Daoy (cell line): ENCODE data around the gene ING1. TPM values are rescaled to one million over a fixed set of nuclear protein-coding genes. Genes with fewer than 3 reads are reported as not detected.
"Not testable (repeated sequence)": the region's sequence is repeated elsewhere in the genome, so short reads cannot be mapped to it uniquely, and the experiment has no call there.

Experiments used
- DNase-seq: peaks from one replicate; pipeline ENCODE4 v3.0.0-alpha.2; 2015; ENCODE audit warnings: low read depth
- total RNA-seq: library from RNA; depleted of rRNA; stranded (reverse); fragments of >200 nt; shearing (Covaris generic); gene quantifications from 2 replicates; pipeline ENCODE4 v1.2.3, GENCODE V29; 2014

ING1 gene
- total RNA-seq, 1 experiment from 2014 or later: 5.7 TPM

DNA sequence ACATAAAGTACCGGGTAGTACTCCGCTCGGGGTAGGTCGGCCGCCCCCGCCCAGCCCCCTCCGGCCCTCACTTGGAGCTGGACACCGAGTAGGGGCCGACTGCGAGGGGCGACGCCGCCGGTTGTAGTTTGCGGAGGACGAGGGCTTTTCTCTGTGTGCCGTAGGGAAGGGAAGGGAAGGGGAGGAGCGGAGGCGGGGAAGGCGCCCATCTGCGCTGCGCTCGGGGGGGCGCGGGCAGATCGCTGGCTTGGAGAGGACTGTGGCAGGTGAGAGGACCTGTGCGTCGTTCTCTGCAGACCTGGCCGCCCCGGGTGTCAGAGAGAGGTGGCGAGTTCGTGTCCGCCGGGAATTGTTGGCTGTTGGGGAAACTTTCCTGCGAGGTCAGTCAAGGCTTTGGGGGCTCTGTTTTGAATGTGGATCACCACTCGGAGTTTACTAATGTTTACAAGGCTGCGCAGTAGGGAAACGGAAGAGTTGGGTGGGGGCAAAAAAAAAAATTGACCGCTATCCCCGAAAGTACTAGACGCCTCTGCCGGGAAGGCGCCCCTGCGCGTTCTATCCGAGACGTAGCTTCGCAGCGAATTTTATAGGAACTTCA lies 1.4 kb downstream of the ING1 start:
- DNase-seq: peak; percentile 54

DNA sequence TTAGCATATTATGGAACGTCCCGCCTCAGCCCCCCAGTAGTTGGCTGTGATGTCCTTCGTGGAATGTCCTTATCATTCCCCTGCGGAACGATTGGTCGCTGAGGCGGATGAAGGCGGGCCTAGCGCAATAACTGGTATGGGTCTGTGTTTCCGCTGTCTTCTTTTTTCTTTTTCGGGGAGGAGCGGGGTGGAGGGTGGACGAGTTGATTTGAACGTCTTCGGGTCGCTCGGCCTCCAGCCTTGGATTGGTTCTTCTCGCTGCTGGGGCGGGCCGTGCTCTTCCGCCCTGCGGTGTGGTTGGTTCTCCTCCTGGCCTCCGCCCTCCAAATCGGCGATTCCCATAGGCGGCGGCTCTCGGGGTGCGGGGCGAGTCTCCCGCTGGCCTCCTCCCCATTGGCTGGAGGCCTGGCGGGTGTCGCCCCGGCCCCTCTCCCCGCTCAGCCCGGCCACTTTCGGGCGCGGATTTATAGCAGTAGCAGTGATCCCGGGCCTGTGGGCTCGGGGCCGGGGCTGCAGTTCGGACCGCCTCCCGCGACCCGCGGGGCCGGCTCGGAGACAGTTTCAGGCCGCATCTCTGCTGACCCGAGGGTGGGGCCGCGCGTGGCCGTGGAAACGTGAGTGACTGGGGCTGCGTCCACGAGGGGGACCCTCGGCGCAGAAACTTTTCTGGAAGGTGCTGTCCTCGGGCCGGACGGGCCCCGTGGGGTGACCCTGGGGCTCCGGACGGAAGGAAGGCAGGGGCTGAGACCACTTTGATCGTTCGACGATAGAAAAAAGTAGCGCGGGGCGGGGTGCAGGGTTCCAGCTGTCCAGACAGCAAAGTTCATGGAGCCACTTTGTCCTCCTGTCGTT lies 2.1 kb downstream of the ING1 start:
- peak; percentile 99 for DNase-seq

DNA sequence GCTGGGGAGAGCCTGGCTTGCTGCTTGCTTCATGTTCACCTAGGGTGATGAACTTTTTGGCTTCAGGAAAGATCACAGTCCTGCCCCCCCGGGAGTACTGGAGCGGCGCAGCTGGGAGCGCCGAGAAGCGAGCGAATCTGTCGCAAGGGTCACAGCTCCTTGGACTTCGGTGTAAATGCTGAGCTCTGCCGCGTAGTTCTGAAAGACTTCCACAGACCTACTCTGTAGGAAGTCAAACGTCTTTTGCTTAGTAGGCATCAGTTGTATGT lies 2.7 kb downstream of the ING1 start:
- DNase-seq: peak; percentile 31

DNA sequence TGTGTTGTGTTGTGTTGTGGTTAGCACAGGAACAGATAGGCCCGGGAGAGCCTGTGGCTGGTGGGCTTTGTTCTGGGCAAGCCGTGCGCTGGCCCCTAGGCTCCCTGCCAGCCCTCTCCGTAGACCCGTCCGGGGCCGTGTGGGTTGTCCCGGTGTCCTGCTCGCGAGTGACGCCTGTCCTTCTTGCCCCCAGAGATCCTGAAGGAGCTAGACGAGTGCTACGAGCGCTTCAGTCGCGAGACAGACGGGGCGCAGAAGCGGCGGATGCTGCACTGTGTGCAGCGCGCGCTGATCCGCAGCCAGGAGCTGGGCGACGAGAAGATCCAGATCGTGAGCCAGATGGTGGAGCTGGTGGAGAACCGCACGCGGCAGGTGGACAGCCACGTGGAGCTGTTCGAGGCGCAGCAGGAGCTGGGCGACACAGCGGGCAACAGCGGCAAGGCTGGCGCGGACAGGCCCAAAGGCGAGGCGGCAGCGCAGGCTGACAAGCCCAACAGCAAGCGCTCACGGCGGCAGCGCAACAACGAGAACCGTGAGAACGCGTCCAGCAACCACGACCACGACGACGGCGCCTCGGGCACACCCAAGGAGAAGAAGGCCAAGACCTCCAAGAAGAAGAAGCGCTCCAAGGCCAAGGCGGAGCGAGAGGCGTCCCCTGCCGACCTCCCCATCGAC lies 5.7 kb downstream of the ING1 start:
- DNase-seq: no peak

DNA sequence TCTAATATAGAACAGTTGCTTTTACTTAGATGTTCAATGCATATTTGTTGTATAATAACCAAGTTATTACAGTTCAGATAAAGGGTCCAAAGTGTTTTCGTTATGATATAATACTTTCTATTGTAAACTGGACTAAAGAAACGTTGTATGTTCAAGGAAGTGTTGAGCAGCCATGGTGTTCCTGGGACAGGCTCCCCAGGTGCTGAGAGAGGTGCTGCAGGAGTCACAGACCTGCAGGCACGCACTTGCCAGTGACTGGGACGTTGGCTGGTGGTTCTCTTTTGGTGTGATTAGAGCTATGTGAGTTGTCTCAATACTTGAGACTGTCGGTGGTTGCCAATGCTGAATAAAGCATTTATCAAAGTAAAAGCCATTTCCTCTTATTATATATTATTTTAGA lies 9.5 kb downstream of the ING1 start:
- no peak for DNase-seq

DNA sequence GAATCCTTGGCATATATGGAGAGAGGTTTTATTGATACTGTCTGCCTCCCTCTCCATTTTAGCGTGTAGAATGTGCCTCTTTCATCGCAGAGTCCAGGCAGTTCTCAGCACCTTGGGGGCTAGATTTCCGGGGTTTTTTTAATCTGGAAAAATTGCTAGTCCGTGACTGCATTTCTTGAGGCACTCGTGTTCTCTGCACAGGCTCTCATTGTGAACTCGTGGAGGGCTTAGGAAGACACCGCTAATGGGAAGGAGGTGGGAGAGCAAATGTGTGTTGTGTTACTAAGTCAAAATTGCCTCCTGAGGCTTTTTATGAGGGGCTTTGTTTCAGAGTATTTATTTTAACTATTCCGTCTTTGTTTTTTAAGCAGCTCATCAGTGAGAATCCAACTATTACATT lies 10.1 kb downstream of the ING1 start:
- DNase-seq: no peak

DNA sequence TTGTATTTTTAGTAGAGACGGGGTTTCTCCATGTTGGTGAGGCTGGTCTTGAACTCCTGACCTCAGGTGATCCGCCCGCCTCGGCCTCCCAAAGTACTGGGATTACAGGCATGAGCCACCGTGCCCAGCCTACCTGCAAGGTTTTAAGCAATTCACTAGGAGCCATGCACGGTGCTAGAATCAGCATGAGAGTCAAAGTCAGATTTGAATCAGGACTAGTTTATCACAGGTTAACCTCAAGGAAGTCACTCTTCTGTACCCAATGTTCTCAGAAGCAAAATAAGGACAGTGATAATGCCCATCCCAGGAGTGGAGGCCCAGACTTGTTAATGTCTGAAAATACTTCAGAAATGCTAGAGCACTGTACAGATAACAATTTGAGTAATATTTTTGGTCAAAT lies 12.7 kb downstream of the ING1 start:
- not testable (repeated sequence) for DNase-seq

DNA sequence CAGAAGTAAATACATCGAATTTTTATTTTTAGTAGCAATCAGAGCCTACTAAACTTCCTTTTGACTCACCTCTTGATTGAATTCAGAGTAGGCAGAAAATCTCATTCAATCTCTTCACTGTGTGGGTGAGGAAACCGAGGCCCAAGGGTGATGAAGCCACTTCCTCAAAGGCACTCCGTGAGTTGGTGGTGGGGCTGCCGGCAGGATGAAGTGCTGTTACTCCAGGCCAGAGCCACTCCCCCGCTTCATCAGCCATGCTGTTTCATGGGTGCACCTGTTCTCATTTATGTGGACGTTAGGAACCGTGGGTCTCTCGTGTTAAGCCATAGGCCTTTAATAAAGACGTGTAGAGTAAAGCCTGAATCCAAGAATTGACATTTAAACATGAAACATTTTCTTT lies 13.2 kb downstream of the ING1 start:
- DNase-seq: no peak

DNA sequence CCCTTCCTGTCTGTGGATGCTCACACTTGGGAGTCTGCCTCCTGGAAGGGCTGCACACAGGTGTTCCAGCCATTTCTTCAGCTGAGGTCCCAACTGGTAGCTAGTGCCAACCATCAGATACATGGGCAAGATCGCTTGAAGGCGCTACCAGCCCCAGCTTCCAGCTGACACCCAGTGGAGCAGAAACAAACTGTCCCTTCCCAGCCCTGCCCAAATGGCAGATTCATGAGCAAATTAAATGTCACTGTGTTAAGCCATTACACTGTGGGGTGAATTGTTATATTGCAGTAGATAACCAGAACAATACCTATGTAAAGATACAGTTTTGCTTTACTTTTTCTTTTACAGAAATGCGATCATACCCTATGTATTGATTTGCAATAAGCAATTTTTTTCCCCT lies 17.6 kb downstream of the ING1 start:
- DNase-seq: no peak

DNA sequence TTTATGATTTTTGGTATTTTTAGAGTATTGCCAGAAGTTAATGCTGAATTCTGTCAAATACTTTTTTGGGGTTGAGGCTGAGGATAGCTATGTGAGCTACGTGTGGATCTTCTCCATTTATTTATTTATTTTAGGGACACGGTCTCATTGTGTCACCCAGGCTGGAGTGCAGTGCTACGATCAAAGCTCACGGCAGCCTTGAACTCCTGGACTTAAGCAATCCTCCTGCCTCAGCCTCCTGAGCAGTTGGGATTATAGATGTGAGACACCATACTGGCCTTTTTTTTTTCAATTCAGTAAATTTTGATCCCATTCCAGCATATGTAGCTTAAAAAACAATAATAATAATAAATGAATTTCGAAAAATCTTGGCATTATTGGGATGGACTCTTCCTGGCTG lies 21.1 kb downstream of the ING1 start:
- DNase-seq: no peak

DNA sequence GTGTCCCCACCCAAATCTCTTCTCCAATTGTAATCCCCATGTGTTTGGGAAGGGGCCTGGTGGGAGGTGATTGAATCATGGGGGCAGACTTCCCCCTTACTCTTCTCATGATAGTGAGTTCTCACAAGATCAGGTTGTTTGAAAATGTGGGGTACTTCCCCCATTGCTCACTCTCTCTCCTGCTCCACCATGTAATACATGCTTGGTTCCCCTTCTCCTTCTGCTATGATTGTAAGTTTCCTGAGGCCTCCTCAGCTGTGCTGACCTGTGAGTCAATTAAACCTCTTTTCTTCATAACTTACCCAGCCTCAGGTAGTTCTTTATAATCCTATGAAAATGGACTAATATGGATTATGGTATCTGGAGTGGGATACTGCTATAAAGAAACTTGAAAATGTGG lies 24.1 kb downstream of the ING1 start:
- DNase-seq: no peak

DNA sequence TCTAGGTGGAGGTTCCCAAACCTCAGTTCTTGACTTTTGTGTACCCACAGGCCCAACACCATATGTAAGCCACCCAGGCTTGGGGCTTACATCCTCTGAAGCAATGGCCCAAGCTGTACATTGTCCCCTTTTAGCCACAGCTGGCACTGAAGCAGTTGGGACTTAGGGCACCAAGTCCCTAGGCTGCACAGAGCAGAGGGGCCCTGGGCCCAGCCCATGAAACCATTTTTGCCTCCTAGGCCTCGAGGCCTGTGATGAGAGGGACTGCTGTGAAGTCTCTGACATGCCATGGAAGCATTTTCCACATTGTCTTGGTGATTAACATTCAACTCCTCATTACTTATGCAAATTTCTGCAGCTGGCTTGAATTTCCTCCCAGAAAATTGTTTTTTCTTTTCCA lies 30.2 kb downstream of the ING1 start:
- no peak for DNase-seq

DNA sequence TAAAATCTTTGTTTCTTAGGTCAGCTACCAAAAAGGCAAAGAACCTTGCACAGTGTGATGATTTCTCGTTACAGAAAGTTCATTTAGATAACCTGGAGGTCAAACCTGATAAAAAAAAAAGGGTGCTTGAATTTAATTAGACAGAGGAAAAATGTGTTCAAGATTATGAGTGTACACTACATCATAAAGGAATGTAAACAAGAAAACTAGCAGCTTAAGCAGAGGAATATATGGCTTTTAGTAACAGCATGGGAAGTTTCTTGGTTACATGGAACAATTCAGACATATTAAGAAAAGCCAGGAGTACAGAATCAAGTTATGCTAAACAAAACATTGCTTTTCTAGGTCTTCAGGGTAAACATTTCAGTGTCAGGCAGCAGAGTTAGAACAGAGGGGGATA lies 32.9 kb downstream of the ING1 start:
- no peak for DNase-seq

DNA sequence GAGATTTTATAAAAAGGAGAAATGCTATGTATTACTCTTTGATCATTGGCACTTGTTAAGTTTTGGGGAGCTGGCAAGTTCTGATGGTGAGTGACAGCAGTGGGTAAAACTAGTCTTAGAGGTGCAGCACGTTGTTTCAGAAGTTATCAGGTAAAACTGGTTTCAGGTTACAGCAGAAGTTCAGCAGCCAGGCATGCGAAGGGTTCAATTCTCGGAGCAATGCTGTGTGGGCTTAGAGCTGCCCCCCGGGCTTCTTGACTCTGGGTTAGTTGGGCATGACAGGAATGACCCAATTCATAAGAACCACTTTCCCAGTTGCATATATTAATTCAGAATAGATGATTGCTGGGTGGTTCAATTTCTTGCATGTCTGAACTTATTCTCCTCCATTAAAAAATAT lies 34.8 kb downstream of the ING1 start:
- no peak for DNase-seq

DNA sequence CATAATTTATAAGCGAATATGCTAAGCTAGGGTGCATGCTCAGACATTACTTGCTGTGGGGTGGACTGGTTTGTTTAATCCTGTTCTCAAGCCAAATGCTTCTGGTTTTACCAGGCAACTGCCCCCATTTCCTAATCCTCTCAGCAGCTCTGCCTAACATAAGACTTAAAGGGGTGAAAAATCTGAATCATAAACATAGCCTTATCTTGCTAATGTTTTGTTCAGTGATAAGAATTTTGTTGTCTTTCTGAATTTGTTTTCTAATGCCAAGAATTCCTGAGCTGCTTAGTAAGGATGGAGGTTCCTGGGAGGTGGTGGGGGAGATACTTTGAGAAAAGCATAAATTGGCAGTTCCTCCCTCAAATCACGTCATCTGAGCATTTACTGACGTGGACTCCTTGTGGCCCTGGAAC lies 42.7 kb downstream of the ING1 start:
- DNase-seq: peak; percentile 19

DNA sequence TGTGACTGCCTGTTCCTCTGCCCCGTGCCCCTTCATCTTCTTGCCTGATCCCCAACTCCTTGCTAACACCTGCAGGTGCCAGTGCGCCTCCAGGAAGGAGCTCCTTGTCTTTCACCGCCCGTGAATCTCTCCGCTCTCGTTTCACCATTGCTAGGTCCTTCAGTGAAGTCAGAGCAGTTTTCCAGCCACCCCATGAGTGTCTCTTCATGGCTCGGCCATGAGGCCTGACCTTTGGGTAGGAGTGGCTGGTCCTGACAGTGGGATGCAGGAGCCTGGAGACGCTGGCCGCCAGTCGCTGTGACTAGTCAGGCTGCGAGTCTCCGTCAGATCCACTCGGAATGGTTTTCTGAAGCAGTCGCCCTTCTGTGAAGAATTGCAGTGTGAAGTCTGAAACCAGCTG lies 43.8 kb downstream of the ING1 start:
- DNase-seq: no peak

DNA sequence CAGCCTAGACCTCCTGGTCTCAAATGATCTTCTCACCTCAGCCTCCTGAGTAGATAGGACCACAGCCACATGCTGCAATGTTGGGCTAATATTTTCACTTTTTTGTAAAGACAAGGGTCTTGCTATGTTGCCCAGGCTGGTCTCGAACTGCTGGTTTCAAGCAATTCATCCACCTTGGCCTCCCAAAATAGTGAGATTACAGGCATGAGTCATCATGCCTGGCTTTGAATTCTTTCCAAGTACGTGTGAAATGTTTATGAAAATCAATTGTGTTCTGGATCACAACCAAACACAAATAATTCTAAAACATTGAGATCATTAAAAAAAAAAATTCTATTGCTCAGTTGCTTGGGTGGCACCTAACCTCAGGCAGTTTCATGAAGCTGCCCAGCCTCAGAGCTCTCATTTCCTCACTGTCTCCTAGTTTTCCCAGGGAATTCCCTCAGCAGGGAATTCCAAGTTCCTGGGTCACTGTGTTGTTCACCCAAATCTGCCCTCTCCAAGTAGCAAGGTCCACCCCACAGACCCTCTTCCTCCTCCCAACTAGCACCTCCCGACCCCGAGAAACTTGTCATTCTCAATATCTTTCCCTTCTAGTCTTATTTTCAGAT lies 44.8 kb downstream of the ING1 start:
- peak; percentile 7 for DNase-seq

DNA sequence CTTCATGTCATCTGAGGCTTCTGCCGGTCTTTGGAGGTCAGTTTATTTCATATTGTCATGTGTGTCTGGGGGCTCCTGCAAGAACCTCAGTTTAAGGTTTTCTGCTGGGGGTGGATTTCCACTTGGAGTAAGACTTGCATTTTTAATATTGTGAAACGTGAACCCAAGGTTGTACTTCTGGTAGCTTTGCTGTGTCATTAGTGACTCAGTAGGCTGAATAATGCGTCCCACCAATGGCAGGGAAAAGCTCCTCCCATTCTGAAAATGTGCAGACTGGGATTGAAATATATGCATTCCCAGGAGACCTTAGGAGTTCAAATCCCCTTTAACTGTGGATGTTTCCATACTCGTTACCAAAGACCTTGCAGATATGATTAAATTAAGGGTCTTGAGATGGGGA lies 46.2 kb downstream of the ING1 start:
- DNase-seq: peak; percentile 13

DNA sequence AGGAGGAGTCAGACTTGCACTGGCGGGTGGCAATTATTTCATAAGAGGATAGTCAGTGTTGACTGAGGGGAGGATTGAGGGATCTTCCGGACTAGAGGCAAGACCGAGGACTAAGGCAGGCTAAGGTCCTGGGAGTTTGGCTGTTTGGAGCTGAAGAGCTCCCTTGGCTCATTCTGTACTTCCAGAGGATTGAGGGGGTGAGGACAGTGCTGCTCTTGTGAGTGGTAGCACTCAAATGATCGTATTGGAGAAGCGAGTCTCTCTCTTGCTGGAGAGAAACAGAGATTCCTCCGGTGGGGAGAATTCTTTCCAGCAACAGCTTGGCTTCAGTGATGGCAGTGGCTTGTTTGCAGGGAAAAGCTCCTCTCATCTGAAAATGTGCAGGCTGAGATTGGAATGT lies 47.1 kb downstream of the ING1 start:
- no peak for DNase-seq

DNA sequence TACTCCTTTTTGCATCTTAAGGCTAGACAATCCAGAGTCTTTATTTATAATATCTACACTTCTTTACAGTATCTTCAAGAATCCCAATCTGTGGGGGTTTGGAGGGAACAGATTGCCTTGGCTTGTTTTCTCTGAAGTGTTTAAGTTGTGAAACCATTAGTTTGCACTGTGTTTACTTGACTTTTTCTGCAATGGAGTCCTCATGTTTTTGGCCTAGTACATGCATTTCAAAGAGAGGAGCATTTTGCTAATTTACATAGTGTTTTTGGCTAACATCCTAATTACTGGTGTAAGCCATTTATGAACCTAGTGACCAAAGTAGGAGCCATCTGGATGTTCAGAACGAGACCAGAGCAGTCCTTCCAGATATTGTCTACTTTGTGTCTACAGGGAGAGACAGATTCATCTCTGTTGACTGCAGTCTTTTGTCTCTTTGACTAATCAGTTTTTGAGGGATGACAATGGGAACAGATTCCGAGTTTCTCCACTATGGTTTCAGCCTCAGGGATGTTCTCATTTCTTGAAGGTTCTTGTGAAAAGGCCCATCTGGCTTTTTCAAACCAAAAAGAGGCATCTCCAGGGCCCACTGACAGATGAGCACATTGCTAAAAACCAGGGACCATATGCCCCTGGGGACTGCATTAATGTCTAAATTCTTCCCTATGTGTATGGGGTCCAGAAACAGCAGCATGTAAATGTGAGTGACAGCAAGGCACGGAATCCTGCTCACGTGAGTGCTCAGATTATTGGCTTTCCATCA lies 53.4 kb downstream of the ING1 start:
- no peak for DNase-seq

DNA sequence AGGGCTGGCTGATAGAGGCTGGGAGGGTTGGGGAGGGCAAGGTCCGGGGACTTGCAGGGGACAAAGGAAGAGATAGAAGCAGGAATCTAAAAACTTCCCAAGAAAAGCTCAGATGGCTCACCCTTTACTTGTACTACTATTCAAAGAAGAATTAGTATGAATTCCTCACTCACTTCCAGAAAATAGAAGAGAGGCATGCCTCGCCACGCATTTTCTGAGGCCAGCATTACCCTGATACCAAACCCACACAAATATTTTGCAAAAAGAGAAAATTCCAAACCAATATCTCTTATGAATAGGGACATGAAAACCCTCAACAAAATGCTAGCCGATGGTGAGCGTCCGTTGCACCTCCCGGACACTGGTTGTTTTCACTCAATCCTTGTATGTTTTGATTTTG lies 54.0 kb downstream of the ING1 start:
- no peak for DNase-seq

DNA sequence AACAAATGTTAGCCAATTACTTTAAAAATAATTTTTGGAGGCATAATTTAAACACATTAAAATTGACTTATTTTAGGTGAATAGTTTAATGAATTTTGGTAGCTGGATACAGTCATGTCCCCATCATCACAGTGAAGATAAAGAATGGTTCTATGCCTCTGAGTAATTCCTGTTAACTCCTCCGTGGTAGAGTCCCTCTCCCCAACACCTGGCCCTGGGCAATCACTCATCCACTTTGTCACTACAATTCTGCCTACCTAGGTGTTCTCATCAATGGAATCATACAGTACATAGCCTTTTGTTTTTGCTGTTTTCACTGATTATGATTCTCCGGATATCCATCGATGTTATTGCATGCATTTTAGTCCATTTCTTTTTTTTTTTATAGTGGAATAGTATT lies 55.6 kb downstream of the ING1 start:
- no peak for DNase-seq
